Effector memory CD4-positive, alpha-beta T cell (primary cell): ENCODE data around the gene MT1B.

Source experiments
- DNase-seq, 3 donors: peaks; one replicate each; pipeline ENCODE4 v3.0.0-alpha.2; 2020
- H3K27ac ChIP-seq: 2 replicates; pipeline ENCODE4 v1.7.0; 2013; ENCODE audit warnings: mild to moderate bottlenecking, low read length, moderate library complexity; ENCODE audit not compliant: insufficient read depth, poor library complexity, severe bottlenecking
- H3K27me3 ChIP-seq: replicated peaks from 2 replicates; pipeline ENCODE4 v1.7.0; 2013; ENCODE audit warnings: mild to moderate bottlenecking, low read length; ENCODE audit not compliant: insufficient read depth, control insufficient read depth, poor library complexity, severe bottlenecking
- H3K36me3 ChIP-seq: 2 replicates; pipeline ENCODE4 v1.7.0; 2013; ENCODE audit warnings: mild to moderate bottlenecking, low read length, moderate library complexity; ENCODE audit not compliant: control insufficient read depth, insufficient read depth
- H3K4me1 ChIP-seq: 2 replicates; pipeline ENCODE4 v1.7.0; 2013; ENCODE audit warnings: low read length, mild to moderate bottlenecking; ENCODE audit not compliant: control insufficient read depth, insufficient read depth, poor library complexity, severe bottlenecking
- H3K4me3 ChIP-seq: 2 replicates; pipeline ENCODE4 v1.7.0; 2013; ENCODE audit warnings: low read length, low read depth, mild to moderate bottlenecking; ENCODE audit not compliant: insufficient read depth, poor library complexity, severe bottlenecking
- H3K9me3 ChIP-seq: 2 replicates; pipeline ENCODE4 v1.7.0; 2013; ENCODE audit warnings: mild to moderate bottlenecking, low read length, moderate library complexity; ENCODE audit not compliant: control insufficient read depth

The MT1B gene

GRCh38 chr16:56697456-56698155, 45.9 kb downstream of the MT1B start:
- no peak overlapping the region for H3K27ac ChIP-seq
- H3K4me3 ChIP-seq = no peak overlapping the region
- no peaks in the 10 kb centered on the region for H3K27me3 ChIP-seq
- no peaks in the 10 kb centered on the region for H3K4me1 ChIP-seq
- H3K36me3 ChIP-seq = no peaks in the 10 kb centered on the region
- no peak for DNase-seq
- no peaks in the 10 kb centered on the region for H3K9me3 ChIP-seq

GRCh38 chr16:56700195-56700594, 48.5 kb downstream of the MT1B start:
- DNase-seq = no peak
- Histone ChIP-seq H3K9me3 (no peaks in the 10 kb centered on the region), H3K4me3 (no peak overlapping the region), H3K27me3 (no peaks in the 10 kb centered on the region), H3K36me3 (no peaks in the 10 kb centered on the region), H3K27ac (no peak overlapping the region), H3K4me1 (no peaks in the 10 kb centered on the region)

GRCh38 chr16:56700631-56701030, 48.9 kb downstream of the MT1B start:
- Histone ChIP-seq H3K4me1 (no peaks in the 10 kb centered on the region), H3K27ac (no peak overlapping the region), H3K9me3 (no peaks in the 10 kb centered on the region), H3K27me3 (no peaks in the 10 kb centered on the region), H3K4me3 (no peak overlapping the region), H3K36me3 (no peaks in the 10 kb centered on the region)
- DNase-seq = no peak

GRCh38 chr16:56701534-56701933, 49.8 kb downstream of the MT1B start:
- DNase-seq = no peak
- no peak overlapping the region for H3K4me3 ChIP-seq

More at GRCh38 chr16:56701534-56701933, 49.8 kb downstream of the MT1B start:
- no peaks in the 10 kb centered on the region for H3K27me3 ChIP-seq
- H3K4me1 ChIP-seq = no peaks in the 10 kb centered on the region
- no peak overlapping the region for H3K27ac ChIP-seq
- no peaks in the 10 kb centered on the region for H3K36me3 ChIP-seq
- no peaks in the 10 kb centered on the region for H3K9me3 ChIP-seq
